H9 (cell line): Measurements from ENCODE around the gene ARID5A. TPM values are rescaled to one million over a fixed set of nuclear protein-coding genes. Genes with fewer than 3 reads are reported as not detected.

Experiments used
- DNase-seq: peaks from one replicate; pipeline ENCODE4 v3.0.0-alpha.2; 2017
- H2AFZ ChIP-seq: one replicate; pipeline ENCODE4 v1.6.1; 2013; ENCODE audit warnings: mild to moderate bottlenecking, low read length, control low read depth, moderate library complexity
- H2AK5ac ChIP-seq: 2 replicates; pipeline ENCODE4 v1.6.1; 2013; ENCODE audit warnings: low read length, control low read depth, mixed read lengths; ENCODE audit not compliant: insufficient read length
- H2BK120ac ChIP-seq: one replicate; pipeline ENCODE4 v1.6.1; 2013; ENCODE audit warnings: low read depth, mild to moderate bottlenecking, low read length, control low read depth, inconsistent platforms; ENCODE audit not compliant: poor library complexity, severe bottlenecking
- H2BK12ac ChIP-seq: 2 replicates; pipeline ENCODE4 v1.6.1; 2013; ENCODE audit warnings: low read length, control low read depth, mixed read lengths, low read depth; ENCODE audit not compliant: insufficient read length
- H2BK15ac ChIP-seq: 2 replicates; pipeline ENCODE4 v1.6.1; 2013; ENCODE audit warnings: low read depth, low read length, control low read depth
- H2BK20ac ChIP-seq: one replicate; pipeline ENCODE4 v1.6.1; 2013; ENCODE audit warnings: low read depth, mild to moderate bottlenecking, low read length, control low read depth, inconsistent platforms; ENCODE audit not compliant: poor library complexity, severe bottlenecking
- H2BK5ac ChIP-seq: 2 replicates; pipeline ENCODE4 v1.6.1; 2013; ENCODE audit warnings: low read length, control low read depth, mixed read lengths; ENCODE audit not compliant: insufficient read length
- H3K14ac ChIP-seq: 2 replicates; pipeline ENCODE4 v1.6.1; 2013; ENCODE audit warnings: low read length, control low read depth; ENCODE audit not compliant: insufficient read depth
- H3K18ac ChIP-seq: 2 replicates; pipeline ENCODE4 v1.6.1; 2013; ENCODE audit warnings: low read depth, mild to moderate bottlenecking, mixed read lengths, low read length, control low read depth; ENCODE audit not compliant: insufficient read length
- H3K23ac ChIP-seq: 2 replicates; pipeline ENCODE4 v1.6.1; 2013; ENCODE audit warnings: low read length, control low read depth, mixed read lengths, low read depth; ENCODE audit not compliant: insufficient read length
- H3K23me2 ChIP-seq: 2 replicates; pipeline ENCODE4 v1.6.1; 2013; ENCODE audit warnings: low read depth, mild to moderate bottlenecking, mixed read lengths, low read length, control low read depth; ENCODE audit not compliant: insufficient read length, poor library complexity, severe bottlenecking
- H3K27ac ChIP-seq: 2 replicates; pipeline ENCODE4 v1.5.1; 2013; ENCODE audit warnings: low read length, control low read depth, mixed read lengths, low read depth; ENCODE audit not compliant: insufficient read length
- H3K27me3 ChIP-seq: 2 replicates; pipeline ENCODE4 v1.6.1; 2013; ENCODE audit warnings: low read length, control low read depth, inconsistent platforms; ENCODE audit not compliant: insufficient read depth
- H3K4ac ChIP-seq: 2 replicates; pipeline ENCODE4 v1.6.1; 2013; ENCODE audit warnings: low read depth, mild to moderate bottlenecking, control low read depth, inconsistent platforms, low read length, moderate library complexity
- H3K4me1 ChIP-seq: 2 replicates; pipeline ENCODE4 v1.6.1; 2013; ENCODE audit warnings: low read length, control low read depth, inconsistent platforms; ENCODE audit not compliant: insufficient read depth
- H3K4me2 ChIP-seq: 2 replicates; pipeline ENCODE4 v1.6.1; 2013; ENCODE audit warnings: low read length, control low read depth, mixed read lengths; ENCODE audit not compliant: insufficient read length, insufficient read depth
- H3K56ac ChIP-seq: 2 replicates; pipeline ENCODE4 v1.6.1; 2013; ENCODE audit warnings: low read depth, mild to moderate bottlenecking, mixed read lengths, low read length, control low read depth; ENCODE audit not compliant: insufficient read length
- H3K79me1 ChIP-seq: 2 replicates; pipeline ENCODE4 v1.6.1; 2013; ENCODE audit warnings: low read depth, mild to moderate bottlenecking, moderate library complexity, low read length, control low read depth, inconsistent platforms; ENCODE audit not compliant: insufficient read depth, poor library complexity, severe bottlenecking
- H3K79me2 ChIP-seq: 2 replicates; pipeline ENCODE4 v1.6.1; 2013; ENCODE audit warnings: low read length, control low read depth, inconsistent platforms; ENCODE audit not compliant: insufficient read depth
- H3K9ac ChIP-seq: 2 replicates; pipeline ENCODE4 v1.6.1; 2013; ENCODE audit warnings: low read length, control low read depth, mixed read lengths; ENCODE audit not compliant: insufficient read length; ENCODE audit errors: extremely low read depth
- H3K9me3 ChIP-seq: one replicate; pipeline ENCODE4 v1.6.1; 2013; ENCODE audit warnings: low read depth, low read length, inconsistent platforms; ENCODE audit not compliant: control insufficient read depth
- H3T11ph ChIP-seq: one replicate; pipeline ENCODE4 v1.6.1; 2013; ENCODE audit warnings: mild to moderate bottlenecking, low read length, control low read depth, inconsistent platforms
- H4K20me1 ChIP-seq: one replicate; pipeline ENCODE4 v1.6.1; 2013; ENCODE audit not compliant: control insufficient read depth, insufficient read length, insufficient read depth
- H4K5ac ChIP-seq: 2 replicates; pipeline ENCODE4 v1.6.1; 2013; ENCODE audit warnings: low read depth, mild to moderate bottlenecking, mixed read lengths, low read length, control low read depth; ENCODE audit not compliant: insufficient read length
- H4K8ac ChIP-seq: replicated peaks from 2 replicates; pipeline ENCODE4 v1.6.1; 2013; ENCODE audit warnings: low read length, control low read depth, mixed read lengths, low read depth; ENCODE audit not compliant: insufficient read length
- H4K91ac ChIP-seq: 2 replicates; pipeline ENCODE4 v1.6.1; 2013; ENCODE audit warnings: low read depth, mild to moderate bottlenecking, moderate library complexity, mixed read lengths, low read length, control low read depth; ENCODE audit not compliant: insufficient read length
- H3K27ac Mint-ChIP-seq, 3 experiments: 2 replicates in 2 of 3; 3 replicates in 1 of 3; pipeline ENCODE4 v1.8.0; 2020 to 2021; ENCODE audit warnings: mixed read lengths in 3 of 3, mild to moderate bottlenecking in 1 of 3, moderate library complexity in 1 of 3
- H3K27me3 Mint-ChIP-seq: 2 replicates; pipeline ENCODE4 v1.8.0; 2021; ENCODE audit warnings: low read depth, mild to moderate bottlenecking, moderate library complexity, mixed read lengths
- H3K36me3 Mint-ChIP-seq, 3 experiments: 2 replicates in 2 of 3; 3 replicates in 1 of 3; pipeline ENCODE4 v1.8.0; 2020 to 2021; ENCODE audit warnings: low read depth in 3 of 3, mixed read lengths in 3 of 3; ENCODE audit not compliant: insufficient read depth in 1 of 3
- H3K4me1 Mint-ChIP-seq, 2 experiments: 2 replicates each; pipeline ENCODE4 v1.8.0; 2020; ENCODE audit warnings: mixed read lengths in 2 of 2
- H3K4me3 Mint-ChIP-seq, 2 experiments: 2 replicates in 1 of 2; 3 replicates in 1 of 2; pipeline ENCODE4 v1.8.0; 2020 to 2021; ENCODE audit warnings: mild to moderate bottlenecking in 2 of 2, mixed read lengths in 2 of 2, moderate library complexity in 1 of 2
- H3K9me3 Mint-ChIP-seq, 2 experiments: 2 replicates in 1 of 2; 3 replicates in 1 of 2; pipeline ENCODE4 v1.8.0; 2020; ENCODE audit warnings: mild to moderate bottlenecking in 2 of 2, mixed read lengths in 2 of 2, moderate library complexity in 1 of 2
- WGBS: extraction: QIAGEN DNeasy Blood & Tissue Kit; methylation state at CpG from one replicate; pipeline ENCODE4 v1.1.7; 2013; ENCODE audit warnings: missing lambda C conversion rate, low lambda C conversion rate, mixed read lengths; ENCODE audit not compliant: insufficient read length; ENCODE audit errors: extremely low coverage; 5-methylcytosine and 5-hydroxymethylcytosine counted together
- total RNA-seq: library from RNA; stranded (reverse); gene quantifications from 2 replicates; pipeline ENCODE4 v1.2.1, GENCODE V29; 2021
- TF ChIP-seq, protein P1 (sequence below): fragments of 200-600 bp; sonication (generic); conservative IDR thresholded peaks from 3 replicates; pipeline ENCODE4 v1.8.0; 2021; ENCODE audit warnings: antibody characterized with exemption, mild to moderate bottlenecking

The ARID5A gene
- total RNA-seq, 1 experiment from 2014 or later = 4.5 TPM

DNA sequence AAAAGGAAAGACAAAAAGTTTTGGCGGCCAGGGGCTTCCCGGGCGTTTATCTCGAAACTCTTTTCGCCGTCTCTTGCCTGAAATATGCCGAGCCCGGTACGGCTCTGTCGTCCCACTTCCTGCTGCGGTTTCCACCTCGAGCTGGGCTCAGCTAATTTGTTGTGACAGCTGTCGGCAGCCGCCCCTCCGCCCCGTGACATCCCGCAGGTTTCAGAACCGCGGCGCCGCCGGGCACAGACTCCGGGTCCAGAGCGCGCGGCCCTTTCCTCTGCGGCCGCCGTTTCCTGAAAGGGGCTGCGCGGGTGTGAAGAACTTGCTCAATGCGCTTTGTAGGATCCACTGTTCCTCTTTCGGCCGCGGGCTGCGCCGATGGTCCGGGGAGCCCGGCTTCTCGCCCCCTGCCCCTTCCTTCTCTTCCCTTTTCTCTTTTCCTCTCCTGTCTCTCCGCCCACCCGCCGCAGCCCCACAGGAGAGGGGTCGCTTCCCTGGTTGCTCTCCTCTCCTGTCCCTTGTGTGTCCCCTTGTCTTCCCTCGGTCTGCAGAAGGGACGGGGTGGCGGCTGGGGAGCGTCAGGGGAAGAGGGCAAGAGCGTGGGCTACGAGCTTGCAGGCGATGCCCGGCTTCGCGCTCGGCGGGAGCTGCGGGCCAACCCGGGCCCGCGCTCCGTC, 648 bp downstream of the ARID5A start:
- H3K4ac ChIP-seq = no peak overlapping the region
- H2BK15ac ChIP-seq = no peak overlapping the region
- no peaks in the 10 kb centered on the region for H3K79me1 ChIP-seq
- no peak overlapping the region for H3K23ac ChIP-seq
- no peaks in the 10 kb centered on the region for H3K36me3 Mint-ChIP-seq
- H3K56ac ChIP-seq = no peak overlapping the region
- H2AFZ ChIP-seq = no peak overlapping the region
- peak overlapping the region; percentile 83 for H3K4me2 ChIP-seq
- TF ChIP-seq, protein P1, sequence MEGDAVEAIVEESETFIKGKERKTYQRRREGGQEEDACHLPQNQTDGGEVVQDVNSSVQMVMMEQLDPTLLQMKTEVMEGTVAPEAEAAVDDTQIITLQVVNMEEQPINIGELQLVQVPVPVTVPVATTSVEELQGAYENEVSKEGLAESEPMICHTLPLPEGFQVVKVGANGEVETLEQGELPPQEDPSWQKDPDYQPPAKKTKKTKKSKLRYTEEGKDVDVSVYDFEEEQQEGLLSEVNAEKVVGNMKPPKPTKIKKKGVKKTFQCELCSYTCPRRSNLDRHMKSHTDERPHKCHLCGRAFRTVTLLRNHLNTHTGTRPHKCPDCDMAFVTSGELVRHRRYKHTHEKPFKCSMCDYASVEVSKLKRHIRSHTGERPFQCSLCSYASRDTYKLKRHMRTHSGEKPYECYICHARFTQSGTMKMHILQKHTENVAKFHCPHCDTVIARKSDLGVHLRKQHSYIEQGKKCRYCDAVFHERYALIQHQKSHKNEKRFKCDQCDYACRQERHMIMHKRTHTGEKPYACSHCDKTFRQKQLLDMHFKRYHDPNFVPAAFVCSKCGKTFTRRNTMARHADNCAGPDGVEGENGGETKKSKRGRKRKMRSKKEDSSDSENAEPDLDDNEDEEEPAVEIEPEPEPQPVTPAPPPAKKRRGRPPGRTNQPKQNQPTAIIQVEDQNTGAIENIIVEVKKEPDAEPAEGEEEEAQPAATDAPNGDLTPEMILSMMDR = no peak
- no peak overlapping the region for H2BK12ac ChIP-seq
- peaks cover 12% of the 10 kb centered on the region; the same call in 1 of the 2 replicates for H3K27me3 ChIP-seq
- no peaks in the 10 kb centered on the region for H3K9me3 Mint-ChIP-seq
- H2BK20ac ChIP-seq = no peak overlapping the region
- peak overlapping the region; percentile 45; the same call in 1 of the 2 replicates for H3K14ac ChIP-seq
- H4K5ac ChIP-seq = no peak overlapping the region
- H3K27ac Mint-ChIP-seq = no peak overlapping the region
- H3K4me1 ChIP-seq = peaks cover 3% of the 10 kb centered on the region; the same call in 1 of the 2 replicates
- H3K9me3 ChIP-seq = no peaks in the 10 kb centered on the region
- H3K4me1 Mint-ChIP-seq = peaks cover 33 to 42% of the 10 kb centered on the region in 2 experiments
- no peaks in the 10 kb centered on the region for H4K20me1 ChIP-seq
- H4K8ac ChIP-seq = no peak overlapping the region
- no peak overlapping the region for H3K18ac ChIP-seq
- peaks cover 19% of the 10 kb centered on the region for H3K23me2 ChIP-seq
- WGBS = no CpG with 5 or more reads among the region's 61 CpGs
- H3K9ac ChIP-seq = no peak overlapping the region
- no peak overlapping the region for H3K27ac ChIP-seq
- no peaks in the 10 kb centered on the region for H3K79me2 ChIP-seq
- no peak overlapping the region for H2BK120ac ChIP-seq
- peaks cover 61% of the 10 kb centered on the region for H3K27me3 Mint-ChIP-seq
- no peak overlapping the region for H2BK5ac ChIP-seq
- no peak overlapping the region for H4K91ac ChIP-seq
- H3T11ph ChIP-seq = no peak overlapping the region
- peak overlapping the region; percentile 70 to 90 for H3K4me3 Mint-ChIP-seq
- no peak overlapping the region for H2AK5ac ChIP-seq
- no peak for DNase-seq
